GM12878 (cell line): ENCODE measurements around the gene CALML5. TPM values are rescaled to one million over a fixed set of nuclear protein-coding genes. Genes with fewer than 3 reads are reported as not detected.

Source experiments
- ATAC-seq: fragments of 200-7000 bp; cut with Tn5 transposase; 3 replicates; pipeline ENCODE4 v1.9.1; 2020; ENCODE audit warnings: mild to moderate bottlenecking, moderate library complexity
- BruUV-seq: library from RNA; stranded (reverse); fragments of 400-500 nt; replicated peaks from 2 replicates; lab custom pipeline; 2021; lab: Mats Ljungman, UMichigan
- CTCF ChIA-PET: fragments of 300-600 bp; sonication (Branson Sonifier 250); formaldehyde crosslinking; extraction: SDS; loops from one replicate; lab custom pipeline; 2021; ENCODE audit warnings: inconsistent platforms; lab: Yijun Ruan, JAX
- POLR2A ChIA-PET: fragments of 350-600 bp; formaldehyde crosslinking; extraction: SDS; loops from one replicate; lab custom pipeline; 2021; ENCODE audit warnings: inconsistent platforms; lab: Charles Lee
- RAD21 ChIA-PET: fragments of 300-600 bp; sonication (Branson Sonifier 250); formaldehyde crosslinking; loops from one replicate; lab custom pipeline; 2023; ENCODE audit warnings: antibody characterized with exemption; ENCODE audit not compliant: unreplicated experiment; lab: Charles Lee
- SMC1A ChIA-PET: fragments of 300-600 bp; sonication (Branson Sonifier 250); formaldehyde crosslinking; loops from one replicate; lab custom pipeline; 2023; ENCODE audit not compliant: unreplicated experiment, uncharacterized antibody; lab: Charles Lee
- DNase-seq: peaks from one replicate; pipeline ENCODE4 v3.0.0-alpha.2; 2011; ENCODE audit warnings: low read depth, low spot score
- FAIRE-seq: peaks from 3 replicates; lab custom pipeline; 2011; peaks lifted over from hg19 to GRCh38; lab: Jason Lieb, UNC
- H2AFZ ChIP-seq: 2 replicates; pipeline ENCODE4 v1.6.0; 2011; ENCODE audit warnings: low read depth, low read length, control low read depth; ENCODE audit not compliant: control insufficient read depth
- H3K27ac ChIP-seq: 2 replicates; pipeline ENCODE4 v1.5.1; 2011; ENCODE audit warnings: control low read depth; ENCODE audit not compliant: control insufficient read depth, insufficient read depth
- H3K27me3 ChIP-seq, 2 experiments: replicated peaks in 1 of 2; 2 replicates each; pipeline versions ENCODE4 v1.6.0 to v1.6.1; 2011; ENCODE audit warnings: low read length in 1 of 2; ENCODE audit not compliant: control insufficient read depth in 2 of 2, insufficient read depth in 2 of 2
- H3K36me3 ChIP-seq, 2 experiments: 2 replicates each; pipeline ENCODE4 v1.5.1; 2011; ENCODE audit warnings: low read length in 1 of 2; ENCODE audit not compliant: control insufficient read depth in 2 of 2, insufficient read depth in 2 of 2
- H3K4me1 ChIP-seq: 2 replicates; pipeline ENCODE4 v1.6.1; 2011; ENCODE audit warnings: mild to moderate bottlenecking, low read length, moderate library complexity, mixed read lengths; ENCODE audit not compliant: control insufficient read depth, insufficient read depth
- H3K4me2 ChIP-seq: 2 replicates; pipeline ENCODE4 v1.6.0; 2011; ENCODE audit warnings: control low read depth; ENCODE audit not compliant: control insufficient read depth, insufficient read depth
- H3K4me3 ChIP-seq: fragments of 200-600 bp; sonication (generic); 2 replicates; pipeline ENCODE4 v1.5.1; 2016
- H3K79me2 ChIP-seq: 2 replicates; pipeline ENCODE4 v1.6.0; 2011; ENCODE audit warnings: low read length; ENCODE audit not compliant: control insufficient read depth, insufficient read depth
- H3K9ac ChIP-seq: 2 replicates; pipeline ENCODE4 v1.8.0; 2011; ENCODE audit warnings: low read length, control low read depth, mixed read lengths; ENCODE audit not compliant: control insufficient read depth, insufficient read depth
- H3K9me3 ChIP-seq: replicated peaks from 3 replicates; pipeline ENCODE4 v1.5.1; 2011; ENCODE audit warnings: mild to moderate bottlenecking, low read length; ENCODE audit not compliant: control insufficient read depth, insufficient read depth
- H4K20me1 ChIP-seq: 2 replicates; pipeline ENCODE4 v1.6.0; 2011; ENCODE audit not compliant: control insufficient read depth, insufficient read depth
- CHD4 ChIP-seq: fragments of 200-600 bp; sonication (generic); IDR thresholded peaks from 2 replicates; pipeline ENCODE4 v1.6.1; 2016; ENCODE audit warnings: mild to moderate bottlenecking
- MXI1 ChIP-seq: fragments of 150-350 bp; IDR thresholded peaks from 2 replicates; pipeline ENCODE4 v1.6.1; 2011; ENCODE audit warnings: low read depth, mild to moderate bottlenecking, inconsistent platforms, low read length, improper control_type of control experiment
- NFYA ChIP-seq: IDR thresholded peaks from 2 replicates; pipeline ENCODE4 v1.6.1; 2011; ENCODE audit warnings: low read depth, mild to moderate bottlenecking, low read length, improper control_type of control experiment, borderline replicate concordance
- TARDBP ChIP-seq: IDR thresholded peaks from 2 replicates; pipeline ENCODE4 v1.6.1; 2016; ENCODE audit warnings: borderline replicate concordance
- WRNIP1 ChIP-seq: IDR thresholded peaks from 2 replicates; pipeline ENCODE4 v1.6.1; 2011; ENCODE audit warnings: low read depth, low read length, improper control_type of control experiment, borderline replicate concordance
- ZNF207 ChIP-seq: fragments of 450-650 bp; IDR thresholded peaks from 2 replicates; pipeline ENCODE4 v1.6.1; 2014; ENCODE audit warnings: antibody characterized with exemption, mild to moderate bottlenecking, borderline replicate concordance
- ZNF217 ChIP-seq: fragments of 450-650 bp; IDR thresholded peaks from 2 replicates; pipeline ENCODE4 v1.6.1; 2017; ENCODE audit warnings: antibody characterized with exemption, mild to moderate bottlenecking
- WGBS: methylation state at CpG from one replicate; pipeline ENCODE4 v1.1.6; 2016; ENCODE audit warnings: low lambda C conversion rate; ENCODE audit not compliant: insufficient replicate concordance, insufficient coverage; ENCODE audit errors: missing lambda C conversion rate; 5-methylcytosine and 5-hydroxymethylcytosine counted together
- in situ Hi-C: fragments of 300-500 bp; cut with MboI; formaldehyde crosslinking; loops from 9 replicates; pipeline ENCODE4 v1.14.3; 2018; ENCODE audit warnings: mixed read lengths
- intact Hi-C: fragments of 100-400 bp; cut with micrococcal nuclease; formaldehyde crosslinking; loops from one replicate; pipeline ENCODE4 v1.14.2; 2022; ENCODE audit not compliant: unreplicated experiment
- polyA plus RNA-seq, 11 experiments: library from polyadenylated mRNA; depleted of rRNA in 4 of 11; unstranded in 6 of 11; stranded (reverse) in 5 of 11; fragments of >200 nt; fragmentation: Nextera tagmentation in 4 of 11; fragmentation: Illumina TruSeq in 1 of 11; extraction: Ambion mirVana in 4 of 11; extraction: Trizol in 1 of 11; gene quantifications; 1 replicate in 1 of 11; 2 replicates in 10 of 11; pipeline versions ENCODE4 v1.2.1 to v1.2.3, GENCODE V29; 2011 to 2016; ENCODE audit warnings: inconsistent platforms in 2 of 11, missing spikeins in 2 of 11, low read depth in 1 of 11
- total RNA-seq, 4 experiments: library from RNA; depleted of rRNA in 3 of 4; stranded (reverse); fragments of >200 nt in 3 of 4; fragmentation: Illumina TruSeq in 1 of 4; extraction: Trizol in 1 of 4; gene quantifications; 2 replicates each; pipeline versions ENCODE4 v1.2.1 to v1.2.3, GENCODE V29; 2013 to 2021
- TF ChIP-seq, protein P1 (sequence below): IDR thresholded peaks from 2 replicates; pipeline ENCODE4 v1.6.1; 2012; ENCODE audit warnings: improper control_type of control experiment, low read depth, low read length; ENCODE audit not compliant: insufficient replicate concordance
- TF ChIP-seq, protein P2 (sequence below): fragments of 450-650 bp; formaldehyde crosslinking; IDR thresholded peaks from 2 replicates; pipeline ENCODE4 v1.4.0; 2022; ENCODE audit warnings: mild to moderate bottlenecking, moderate library complexity
- TF ChIP-seq, protein P3 (sequence below): IDR thresholded peaks from 2 replicates; pipeline ENCODE4 v1.6.1; 2012; ENCODE audit warnings: low read depth, low read length, improper control_type of control experiment
- TF ChIP-seq, protein P4 (sequence below): fragments of 450-650 bp; IDR thresholded peaks from 2 replicates; pipeline ENCODE4 v1.6.1; 2014; ENCODE audit warnings: mild to moderate bottlenecking

CALML5 gene
- total and polyA plus RNA-seq, 10 of the 15 experiments (the other 5 are each of a cell fraction or from before 2014, with no cell fraction given) = not detected

DNA sequence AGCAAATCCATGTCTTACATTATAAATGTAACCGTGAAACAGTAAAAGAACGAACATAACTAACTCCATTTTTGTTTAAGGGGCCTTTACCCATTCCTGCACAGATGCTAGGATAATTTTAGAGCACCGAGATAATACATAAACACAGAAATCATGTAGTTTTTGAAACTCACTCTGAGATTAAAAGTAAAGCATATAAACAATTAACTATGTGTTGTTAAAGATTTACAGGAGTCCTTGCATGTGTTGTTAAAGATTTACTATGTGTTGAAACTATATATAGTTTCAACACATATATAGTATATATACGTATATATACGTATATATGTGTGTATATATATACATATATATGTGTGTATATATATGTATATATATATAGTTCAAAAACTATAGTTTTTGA, 18.2 kb upstream of the CALML5 start:
- no peak for ATAC-seq
- Histone ChIP-seq H3K4me2 (no peak overlapping the region), H3K27ac (no peak overlapping the region), H3K4me3 (no peak overlapping the region), H2AFZ (no peak overlapping the region), H3K36me3 (no peaks in the 10 kb centered on the region), H3K79me2 (no peaks in the 10 kb centered on the region), H4K20me1 (no peaks in the 10 kb centered on the region), H3K9ac (no peak overlapping the region), H3K27me3 (peaks cover 0 to 7% of the 10 kb centered on the region in 2 experiments; a peak in 2 of 4 replicates), H3K9me3 (no peaks in the 10 kb centered on the region), H3K4me1 (no peaks in the 10 kb centered on the region)
- POLR2A ChIA-PET = no interaction called here
- intact Hi-C loops (no loop called here), in situ Hi-C loops (no loop called here)
- no peak for FAIRE-seq
- WGBS = 24% methylated on average over 5 of the region's 5 CpGs
- TF ChIP-seq ZNF207 = no peak
- TF ChIP-seq MXI1 = no peak
- no peak for TF ChIP-seq TARDBP
- TF ChIP-seq CHD4 = no peak
- TF ChIP-seq, protein P1, sequence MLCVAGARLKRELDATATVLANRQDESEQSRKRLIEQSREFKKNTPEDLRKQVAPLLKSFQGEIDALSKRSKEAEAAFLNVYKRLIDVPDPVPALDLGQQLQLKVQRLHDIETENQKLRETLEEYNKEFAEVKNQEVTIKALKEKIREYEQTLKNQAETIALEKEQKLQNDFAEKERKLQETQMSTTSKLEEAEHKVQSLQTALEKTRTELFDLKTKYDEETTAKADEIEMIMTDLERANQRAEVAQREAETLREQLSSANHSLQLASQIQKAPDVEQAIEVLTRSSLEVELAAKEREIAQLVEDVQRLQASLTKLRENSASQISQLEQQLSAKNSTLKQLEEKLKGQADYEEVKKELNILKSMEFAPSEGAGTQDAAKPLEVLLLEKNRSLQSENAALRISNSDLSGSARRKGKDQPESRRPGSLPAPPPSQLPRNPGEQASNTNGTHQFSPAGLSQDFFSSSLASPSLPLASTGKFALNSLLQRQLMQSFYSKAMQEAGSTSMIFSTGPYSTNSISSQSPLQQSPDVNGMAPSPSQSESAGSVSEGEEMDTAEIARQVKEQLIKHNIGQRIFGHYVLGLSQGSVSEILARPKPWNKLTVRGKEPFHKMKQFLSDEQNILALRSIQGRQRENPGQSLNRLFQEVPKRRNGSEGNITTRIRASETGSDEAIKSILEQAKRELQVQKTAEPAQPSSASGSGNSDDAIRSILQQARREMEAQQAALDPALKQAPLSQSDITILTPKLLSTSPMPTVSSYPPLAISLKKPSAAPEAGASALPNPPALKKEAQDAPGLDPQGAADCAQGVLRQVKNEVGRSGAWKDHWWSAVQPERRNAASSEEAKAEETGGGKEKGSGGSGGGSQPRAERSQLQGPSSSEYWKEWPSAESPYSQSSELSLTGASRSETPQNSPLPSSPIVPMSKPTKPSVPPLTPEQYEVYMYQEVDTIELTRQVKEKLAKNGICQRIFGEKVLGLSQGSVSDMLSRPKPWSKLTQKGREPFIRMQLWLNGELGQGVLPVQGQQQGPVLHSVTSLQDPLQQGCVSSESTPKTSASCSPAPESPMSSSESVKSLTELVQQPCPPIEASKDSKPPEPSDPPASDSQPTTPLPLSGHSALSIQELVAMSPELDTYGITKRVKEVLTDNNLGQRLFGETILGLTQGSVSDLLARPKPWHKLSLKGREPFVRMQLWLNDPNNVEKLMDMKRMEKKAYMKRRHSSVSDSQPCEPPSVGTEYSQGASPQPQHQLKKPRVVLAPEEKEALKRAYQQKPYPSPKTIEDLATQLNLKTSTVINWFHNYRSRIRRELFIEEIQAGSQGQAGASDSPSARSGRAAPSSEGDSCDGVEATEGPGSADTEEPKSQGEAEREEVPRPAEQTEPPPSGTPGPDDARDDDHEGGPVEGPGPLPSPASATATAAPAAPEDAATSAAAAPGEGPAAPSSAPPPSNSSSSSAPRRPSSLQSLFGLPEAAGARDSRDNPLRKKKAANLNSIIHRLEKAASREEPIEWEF = no peak
- no peak for TF ChIP-seq NFYA
- no peak for TF ChIP-seq ZNF217
- TF ChIP-seq, protein P2, sequence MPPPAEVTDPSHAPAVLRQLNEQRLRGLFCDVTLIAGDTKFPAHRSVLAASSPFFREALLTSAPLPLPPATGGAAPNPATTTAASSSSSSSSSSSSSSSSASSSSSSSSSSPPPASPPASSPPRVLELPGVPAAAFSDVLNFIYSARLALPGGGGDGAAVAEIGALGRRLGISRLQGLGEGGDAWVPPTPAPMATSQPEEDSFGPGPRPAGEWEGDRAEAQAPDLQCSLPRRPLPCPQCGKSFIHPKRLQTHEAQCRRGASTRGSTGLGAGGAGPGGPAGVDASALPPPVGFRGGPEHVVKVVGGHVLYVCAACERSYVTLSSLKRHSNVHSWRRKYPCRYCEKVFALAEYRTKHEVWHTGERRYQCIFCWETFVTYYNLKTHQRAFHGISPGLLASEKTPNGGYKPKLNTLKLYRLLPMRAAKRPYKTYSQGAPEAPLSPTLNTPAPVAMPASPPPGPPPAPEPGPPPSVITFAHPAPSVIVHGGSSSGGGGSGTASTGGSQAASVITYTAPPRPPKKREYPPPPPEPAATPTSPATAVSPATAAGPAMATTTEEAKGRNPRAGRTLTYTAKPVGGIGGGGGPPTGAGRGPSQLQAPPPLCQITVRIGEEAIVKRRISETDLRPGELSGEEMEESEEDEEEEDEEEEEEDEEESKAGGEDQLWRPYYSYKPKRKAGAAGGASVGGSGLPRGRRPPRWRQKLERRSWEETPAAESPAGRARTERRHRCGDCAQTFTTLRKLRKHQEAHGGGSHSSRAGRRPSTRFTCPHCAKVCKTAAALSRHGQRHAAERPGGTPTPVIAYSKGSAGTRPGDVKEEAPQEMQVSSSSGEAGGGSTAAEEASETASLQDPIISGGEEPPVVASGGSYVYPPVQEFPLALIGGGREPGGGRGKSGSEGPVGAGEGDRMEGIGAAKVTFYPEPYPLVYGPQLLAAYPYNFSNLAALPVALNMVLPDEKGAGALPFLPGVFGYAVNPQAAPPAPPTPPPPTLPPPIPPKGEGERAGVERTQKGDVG = no peak
- TF ChIP-seq, protein P3, sequence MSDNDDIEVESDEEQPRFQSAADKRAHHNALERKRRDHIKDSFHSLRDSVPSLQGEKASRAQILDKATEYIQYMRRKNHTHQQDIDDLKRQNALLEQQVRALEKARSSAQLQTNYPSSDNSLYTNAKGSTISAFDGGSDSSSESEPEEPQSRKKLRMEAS = no peak
- TF ChIP-seq, protein P4, sequence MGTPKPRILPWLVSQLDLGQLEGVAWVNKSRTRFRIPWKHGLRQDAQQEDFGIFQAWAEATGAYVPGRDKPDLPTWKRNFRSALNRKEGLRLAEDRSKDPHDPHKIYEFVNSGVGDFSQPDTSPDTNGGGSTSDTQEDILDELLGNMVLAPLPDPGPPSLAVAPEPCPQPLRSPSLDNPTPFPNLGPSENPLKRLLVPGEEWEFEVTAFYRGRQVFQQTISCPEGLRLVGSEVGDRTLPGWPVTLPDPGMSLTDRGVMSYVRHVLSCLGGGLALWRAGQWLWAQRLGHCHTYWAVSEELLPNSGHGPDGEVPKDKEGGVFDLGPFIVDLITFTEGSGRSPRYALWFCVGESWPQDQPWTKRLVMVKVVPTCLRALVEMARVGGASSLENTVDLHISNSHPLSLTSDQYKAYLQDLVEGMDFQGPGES = no peak
- no peak for TF ChIP-seq WRNIP1
- SMC1A ChIA-PET = no interaction called here
- CTCF ChIA-PET = no interaction called here
- no TSS peak for BruUV-seq
- RAD21 ChIA-PET = no interaction called here
- no peak for DNase-seq
